DMS53 (cell line): ENCODE measurements around the gene HHAT.

Experiments used
- DNase-seq: peaks from one replicate; lab custom pipeline; 2025; lab: John Stamatoyannopoulos, UW

HHAT gene

GRCh38 chr1:210685295-210685650 lies 356.6 kb downstream of the HHAT start:
- no peak for DNase-seq

- DNase-seq: no peak
Measured at GRCh38 chr1:210686841-210687240, 358.1 kb downstream of the HHAT start.

DNA sequence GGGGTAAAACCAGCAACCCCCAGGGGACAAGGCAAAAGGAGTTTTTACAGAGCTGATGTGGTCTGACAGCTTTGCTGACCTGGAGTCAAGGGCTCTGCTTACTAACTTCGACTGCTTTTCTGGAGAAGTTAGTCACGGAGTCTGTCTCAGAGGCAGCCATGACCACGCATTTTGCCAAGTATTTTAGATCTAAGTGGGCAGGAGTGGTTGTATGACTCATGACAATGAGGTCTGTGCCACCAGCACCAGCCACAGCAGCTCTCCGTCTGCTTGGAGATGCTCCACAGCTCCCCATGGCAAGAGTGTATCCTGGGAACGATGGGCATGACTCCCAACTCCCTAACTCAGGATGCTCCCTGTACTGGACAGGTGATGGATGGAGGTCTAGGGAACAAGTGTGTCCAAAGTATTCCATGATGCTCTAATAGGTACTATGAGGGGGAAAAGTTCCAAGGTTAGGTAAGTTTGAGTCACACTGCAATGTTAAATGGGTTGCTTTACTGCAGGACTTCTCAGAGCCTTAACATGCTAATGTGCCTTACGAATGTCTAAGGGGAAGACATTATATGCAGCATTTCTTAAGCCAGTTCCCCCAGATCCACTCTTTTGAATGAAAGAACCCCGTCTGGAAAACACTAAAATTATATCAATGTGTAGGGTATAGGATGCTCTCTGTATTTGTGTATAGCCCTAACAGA lies 359.0 kb downstream of the HHAT start:
- peak; percentile 37 for DNase-seq

GRCh38 chr1:210688512-210689234 lies 360.0 kb downstream of the HHAT start:
- DNase-seq: no peak

- no peak for DNase-seq
Measured at GRCh38 chr1:210689826-210690225, 361.1 kb downstream of the HHAT start.

GRCh38 chr1:210690236-210690635 lies 361.5 kb downstream of the HHAT start:
- no peak for DNase-seq

DNA sequence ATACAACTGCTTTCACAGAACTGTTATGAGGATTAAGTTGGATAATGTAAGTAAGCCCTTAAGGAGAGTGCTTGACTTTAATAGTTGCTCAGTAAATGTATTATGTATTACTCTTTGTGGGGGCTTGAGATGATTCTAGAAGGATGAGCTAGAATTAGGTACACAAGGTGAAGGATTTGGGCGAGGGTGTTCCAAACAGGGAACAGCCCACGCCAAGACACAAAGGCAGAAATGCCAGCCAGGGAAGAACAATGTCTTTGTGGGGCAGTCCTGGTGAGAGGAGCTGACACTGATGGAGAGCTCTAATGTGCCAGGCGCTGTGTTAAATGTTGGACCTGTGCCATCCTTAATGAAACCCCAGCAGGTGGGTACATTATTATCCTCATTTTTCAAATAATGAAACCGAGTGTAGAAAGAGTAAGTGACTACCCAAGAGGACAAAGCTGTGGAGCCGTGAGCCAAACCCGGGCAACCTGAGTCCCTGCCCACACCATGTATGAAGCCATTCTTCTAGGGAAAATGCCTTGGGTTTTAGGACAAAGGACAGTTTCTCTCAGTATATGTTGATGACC lies 362.4 kb downstream of the HHAT start:
- no peak for DNase-seq

GRCh38 chr1:210692796-210693195 lies 364.1 kb downstream of the HHAT start:
- DNase-seq: no peak

DNA sequence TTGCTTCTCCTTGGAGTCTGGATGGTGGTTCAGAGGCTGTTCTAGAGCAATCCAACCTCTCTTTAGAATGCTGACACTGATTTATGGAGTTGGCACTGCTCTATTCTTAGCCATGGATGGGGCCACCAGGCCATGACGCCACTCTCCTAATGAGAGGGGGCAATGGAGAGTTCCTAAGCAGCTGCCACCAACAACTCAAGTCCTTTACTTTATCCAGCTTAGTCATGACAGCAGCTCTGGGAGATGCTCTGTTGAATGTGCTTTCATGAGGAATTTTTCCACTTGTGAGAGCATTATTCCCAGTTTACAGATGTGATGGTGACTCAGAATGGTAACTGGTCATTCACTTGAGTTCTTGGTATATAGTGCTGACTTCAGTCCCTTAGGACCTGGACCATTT lies 366.3 kb downstream of the HHAT start:
- DNase-seq: peak; percentile 22

DNA sequence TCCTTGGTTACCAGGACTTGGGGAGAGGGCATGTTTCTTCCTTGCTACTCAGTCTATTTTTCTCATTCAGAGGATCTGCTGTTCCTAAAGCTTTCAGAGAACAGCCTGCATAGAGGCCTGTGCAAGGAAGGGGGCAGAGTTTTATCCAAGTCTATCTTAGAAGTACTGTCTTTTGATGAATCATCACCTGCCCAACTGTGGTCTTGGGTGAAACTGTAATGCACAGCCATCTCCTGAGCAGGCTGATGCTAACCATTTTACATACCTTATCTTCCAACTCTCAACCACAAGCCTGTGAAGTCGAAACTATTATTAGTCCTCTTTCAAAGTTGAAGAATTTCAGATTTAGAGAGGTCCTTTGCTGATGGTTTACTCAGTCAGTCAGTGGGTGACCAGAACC lies 368.0 kb downstream of the HHAT start:
- DNase-seq: no peak

GRCh38 chr1:210697185-210697584 lies 368.5 kb downstream of the HHAT start:
- no peak for DNase-seq

DNA sequence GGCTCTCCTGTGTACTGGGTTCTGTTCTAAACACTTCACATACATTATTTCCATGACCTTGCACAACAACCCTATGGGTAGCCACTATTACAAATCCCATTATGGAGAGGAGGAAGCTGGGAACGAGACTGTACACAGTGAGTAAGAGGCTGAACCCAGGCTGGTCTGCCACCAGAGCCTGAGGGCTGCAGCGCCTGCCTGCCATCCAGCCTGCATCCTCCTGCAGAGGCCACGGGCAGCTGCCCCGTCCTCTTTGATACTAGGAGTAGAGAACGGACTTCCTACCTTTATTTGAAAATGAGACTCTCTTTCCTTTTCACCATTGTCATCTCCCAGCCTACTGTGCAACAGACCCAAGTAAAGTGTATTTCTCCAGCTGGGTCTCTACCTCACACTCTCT lies 370.0 kb downstream of the HHAT start:
- no peak for DNase-seq

- no peak for DNase-seq
Measured at GRCh38 chr1:210700083-210700482, 371.4 kb downstream of the HHAT start.

DNA sequence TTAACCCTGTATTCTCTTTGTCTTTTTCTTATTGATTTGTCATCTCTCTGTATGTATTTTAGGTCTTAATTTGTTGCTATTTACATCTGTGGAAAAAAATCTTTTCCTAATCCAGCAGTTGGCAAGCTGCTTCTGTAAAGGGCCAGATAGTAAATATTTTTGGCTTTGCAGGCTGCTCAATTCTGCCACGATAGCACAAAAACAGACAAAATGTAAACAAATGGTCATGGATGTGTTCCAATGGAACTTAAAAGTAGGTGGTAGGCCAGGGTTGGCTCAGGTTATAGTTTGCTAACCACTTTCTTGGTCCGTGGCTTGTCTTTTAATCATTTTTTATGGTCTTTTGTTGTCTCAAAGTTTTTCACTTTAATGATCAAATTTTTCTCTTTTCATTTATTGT lies 371.8 kb downstream of the HHAT start:
- no peak for DNase-seq

DNA sequence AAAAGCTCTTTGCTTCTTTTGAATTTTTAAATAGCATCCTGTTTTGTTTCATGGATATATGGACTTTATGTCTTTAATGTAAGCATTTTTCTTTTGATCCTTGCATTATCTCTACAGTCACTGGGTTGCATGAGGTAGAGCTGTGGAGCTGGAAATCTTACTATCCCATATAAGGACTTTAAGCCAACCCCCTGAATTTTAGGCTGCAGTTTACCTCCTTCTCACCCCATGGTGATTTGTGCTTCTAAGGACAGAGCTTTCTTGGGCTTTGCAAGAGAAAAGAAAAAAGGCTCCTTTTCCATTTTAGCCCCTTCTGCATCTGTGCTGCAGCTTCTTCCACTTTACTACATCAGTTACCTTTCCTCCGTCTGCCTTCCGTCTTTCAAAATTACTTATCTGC lies 373.8 kb downstream of the HHAT start:
- no peak for DNase-seq

DNA sequence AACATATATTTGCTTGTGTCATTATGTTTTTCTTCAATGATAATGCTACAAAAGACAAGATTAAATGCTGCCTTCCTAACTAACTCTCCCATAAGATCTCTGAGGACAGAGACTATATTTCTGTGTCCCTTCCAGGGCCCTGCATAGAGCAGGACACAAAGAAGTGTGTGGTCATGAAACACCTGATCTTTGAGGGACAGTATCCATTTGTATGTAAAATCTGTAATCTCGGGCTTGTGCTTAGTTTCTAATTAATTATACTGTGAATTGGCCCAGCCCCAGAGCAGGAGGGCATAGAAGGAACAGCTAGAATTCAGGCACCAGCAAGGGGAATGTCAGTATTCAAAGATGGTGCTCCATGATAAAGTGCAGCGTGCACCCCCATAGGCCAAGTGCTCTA lies 374.9 kb downstream of the HHAT start:
- DNase-seq: no peak

DNA sequence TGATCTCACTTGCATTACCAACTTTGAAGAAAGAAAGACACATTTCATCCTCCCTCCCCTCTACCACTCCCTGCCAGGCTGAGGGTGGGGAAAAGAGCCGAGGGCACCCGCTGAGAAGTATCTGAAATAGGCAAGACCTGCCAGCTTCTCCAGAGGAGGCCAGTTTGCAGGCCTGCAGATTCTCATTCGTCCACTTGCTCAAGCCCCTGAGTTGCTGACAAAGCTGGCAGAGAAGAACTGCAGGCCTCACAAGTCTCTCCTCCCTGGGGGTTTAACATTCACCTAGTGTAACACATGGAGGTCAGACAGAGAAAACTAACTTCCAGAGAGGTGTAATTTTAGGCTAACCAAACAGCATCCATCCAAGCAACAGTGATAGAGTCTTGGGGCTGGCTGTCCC lies 376.4 kb downstream of the HHAT start:
- DNase-seq: no peak

DNA sequence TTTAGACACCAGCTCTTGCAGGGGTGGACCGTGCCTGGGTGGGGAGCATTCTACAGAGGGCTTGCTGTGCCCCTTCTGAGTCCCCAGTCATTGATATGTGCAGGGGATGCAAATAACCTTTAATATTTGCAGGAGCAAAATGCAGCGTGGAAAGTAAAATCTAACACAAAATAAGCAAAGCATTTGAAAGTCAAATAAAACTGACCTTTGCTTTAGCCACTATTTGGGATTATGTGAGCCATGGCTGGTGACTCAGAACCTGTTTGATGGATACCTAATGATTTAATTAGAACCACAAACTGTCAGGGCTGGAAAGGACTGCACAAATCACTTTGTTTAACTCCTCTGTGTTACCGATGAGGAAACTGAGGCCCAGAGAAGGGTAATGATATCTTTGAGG lies 377.5 kb downstream of the HHAT start:
- peak; percentile 43 for DNase-seq

DNA sequence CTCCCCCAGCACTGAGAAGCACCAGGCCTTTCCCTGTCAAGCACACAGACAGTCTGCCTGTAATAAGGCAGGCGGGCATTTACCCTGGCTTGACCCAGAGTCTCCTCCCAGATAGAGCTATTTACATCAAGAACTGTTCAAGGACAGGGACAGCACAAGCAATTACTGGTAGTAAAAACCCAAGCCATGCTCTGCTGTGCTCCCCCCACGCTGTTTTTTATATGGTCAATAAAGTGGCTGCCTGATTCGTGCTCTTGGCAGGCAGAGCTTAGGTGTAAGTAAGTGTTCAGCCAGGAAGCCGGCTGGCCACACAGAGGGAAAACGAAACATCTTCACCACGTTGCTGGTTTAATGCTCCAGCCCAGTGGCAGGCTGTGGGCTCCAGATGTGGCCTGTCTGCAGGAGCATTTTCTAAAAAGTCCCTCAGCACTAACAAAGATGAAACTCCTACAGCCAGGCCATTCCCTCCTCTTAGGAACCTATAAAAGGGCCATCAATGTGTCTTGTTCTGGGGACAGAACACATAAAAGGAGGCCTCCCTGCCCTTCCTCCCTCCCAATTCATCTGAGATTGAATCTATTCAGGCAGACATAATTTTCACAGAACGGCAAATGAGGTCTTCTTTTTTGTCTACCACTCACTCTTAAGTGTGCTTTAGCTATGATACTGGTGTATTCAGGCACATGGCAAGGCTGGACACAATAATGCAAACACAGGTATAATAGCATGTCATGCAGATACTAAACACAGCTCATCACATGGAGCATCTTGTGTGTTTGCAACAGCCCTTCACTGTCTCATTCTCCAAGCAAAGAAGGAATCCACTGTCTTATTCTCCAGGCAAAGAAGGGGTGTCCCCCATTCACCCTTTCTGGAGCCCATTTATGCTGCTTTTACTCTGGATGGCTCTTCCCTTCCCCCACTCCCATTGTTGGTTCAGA lies 378.9 kb downstream of the HHAT start:
- DNase-seq: no peak

- DNase-seq: no peak
Measured at GRCh38 chr1:210709701-210710100, 381.0 kb downstream of the HHAT start.

DNA sequence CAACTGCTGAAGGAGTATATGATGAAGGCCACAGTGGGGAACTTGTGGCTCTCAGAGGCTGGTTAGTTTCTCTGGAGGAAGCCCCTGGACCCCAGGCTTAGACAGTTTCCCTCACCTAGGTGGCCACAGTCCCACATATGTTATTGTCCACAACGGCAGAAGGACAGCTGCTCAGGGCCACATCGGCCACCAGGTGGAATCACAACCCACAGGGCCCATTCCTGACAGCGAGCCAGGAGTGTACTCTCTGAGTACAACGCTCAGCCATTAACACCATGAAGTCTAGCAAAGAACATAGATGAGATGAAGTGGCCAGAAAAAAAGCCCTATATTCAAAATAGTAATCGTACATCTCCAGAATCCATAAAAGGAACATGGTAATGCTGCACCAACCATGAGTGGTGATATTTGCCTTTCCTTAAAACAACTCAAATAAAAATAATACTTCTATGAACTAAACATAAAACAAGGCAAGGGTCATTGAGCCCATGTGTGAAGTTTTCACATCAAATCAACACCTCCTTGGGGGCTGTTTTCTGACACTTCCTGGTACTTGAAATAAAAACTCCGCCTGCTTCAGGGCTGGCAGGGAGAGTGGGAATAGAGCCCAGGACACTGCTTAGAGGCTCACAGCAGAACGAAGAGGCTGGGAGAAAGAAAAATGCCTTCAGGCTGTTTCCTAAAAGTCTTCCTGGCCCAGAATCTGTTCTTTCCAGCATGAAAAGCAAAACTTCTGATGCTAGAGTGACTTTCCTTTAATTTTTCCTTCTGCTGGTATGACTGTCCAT lies 383.3 kb downstream of the HHAT start:
- peak; percentile 54 for DNase-seq

GRCh38 chr1:210715072-210715471 lies 386.4 kb downstream of the HHAT start:
- peak; percentile 53 for DNase-seq
